GM12878 (cell line): ENCODE results near the gene CPNE6. TPM values are rescaled to one million over a fixed set of nuclear protein-coding genes. Genes with fewer than 3 reads are reported as not detected.

Experiments used
- BACH1 ChIP-seq: fragments of 450-650 bp; IDR thresholded peaks from 2 replicates; pipeline ENCODE4 v1.6.1; 2017; ENCODE audit warnings: mild to moderate bottlenecking, borderline replicate concordance
- BMI1 ChIP-seq: fragments of 450-650 bp; IDR thresholded peaks from 2 replicates; pipeline ENCODE4 v1.6.1; 2016; ENCODE audit warnings: mild to moderate bottlenecking, moderate library complexity, borderline replicate concordance
- CHD4 ChIP-seq: fragments of 200-600 bp; sonication (generic); IDR thresholded peaks from 2 replicates; pipeline ENCODE4 v1.6.1; 2016; ENCODE audit warnings: mild to moderate bottlenecking
- EGR1 ChIP-seq, 2 experiments: IDR thresholded peaks; 1 replicate in 1 of 2; 2 replicates in 1 of 2; pipeline ENCODE4 v1.6.1; 2011 to 2012; ENCODE audit warnings: low read depth in 2 of 2, low read length in 2 of 2, borderline replicate concordance in 1 of 2, mild to moderate bottlenecking in 1 of 2, moderate library complexity in 1 of 2
- FOXM1 ChIP-seq: IDR thresholded peaks from 2 replicates; pipeline ENCODE4 v1.6.1; 2012; ENCODE audit warnings: low read depth, mild to moderate bottlenecking, inconsistent platforms, low read length, moderate library complexity
- JUND ChIP-seq: IDR thresholded peaks from 2 replicates; pipeline ENCODE4 v1.6.1; 2012; ENCODE audit warnings: low read depth, mild to moderate bottlenecking, low read length, improper control_type of control experiment, moderate library complexity
- MTA2 ChIP-seq: fragments of 450-650 bp; IDR thresholded peaks from 2 replicates; pipeline ENCODE4 v1.6.1; 2016; ENCODE audit warnings: low read depth, mild to moderate bottlenecking, moderate library complexity
- MYC ChIP-seq: IDR thresholded peaks from 2 replicates; pipeline ENCODE4 v1.6.1; 2011; ENCODE audit warnings: mild to moderate bottlenecking, low read length, moderate library complexity, inconsistent platforms; ENCODE audit not compliant: insufficient read depth, insufficient replicate concordance, insufficient read length, severe bottlenecking
- NBN ChIP-seq: fragments of 450-650 bp; IDR thresholded peaks from 2 replicates; pipeline ENCODE4 v1.6.1; 2016
- NKRF ChIP-seq: fragments of 450-650 bp; conservative IDR thresholded peaks from 2 replicates; pipeline ENCODE4 v1.6.1; 2017; ENCODE audit warnings: mild to moderate bottlenecking, moderate library complexity
- NR2C2 ChIP-seq: IDR thresholded peaks from 2 replicates; pipeline ENCODE4 v1.6.1; 2011; ENCODE audit warnings: borderline replicate concordance, low read depth; ENCODE audit not compliant: control insufficient read depth, insufficient read length
- PAX5 ChIP-seq: IDR thresholded peaks from 2 replicates; pipeline ENCODE4 v1.6.1; 2011; ENCODE audit warnings: low read depth, low read length, borderline replicate concordance
- PBX3 ChIP-seq: IDR thresholded peaks from 2 replicates; pipeline ENCODE4 v1.6.1; 2011; ENCODE audit warnings: mild to moderate bottlenecking, low read depth, low read length, moderate library complexity; ENCODE audit not compliant: insufficient replicate concordance
- PKNOX1 ChIP-seq: fragments of 450-650 bp; IDR thresholded peaks from 2 replicates; pipeline ENCODE4 v1.6.1; 2016; ENCODE audit warnings: mild to moderate bottlenecking
- POU2F2 ChIP-seq: IDR thresholded peaks from 3 replicates; pipeline ENCODE4 v1.6.1; 2011; ENCODE audit warnings: low read depth, mild to moderate bottlenecking, low read length, borderline replicate concordance
- RAD51 ChIP-seq: fragments of 450-650 bp; IDR thresholded peaks from 2 replicates; pipeline ENCODE4 v1.6.1; 2016; ENCODE audit warnings: moderate library complexity, mild to moderate bottlenecking, inconsistent platforms
- SMAD1 ChIP-seq: fragments of 450-650 bp; IDR thresholded peaks from 2 replicates; pipeline ENCODE4 v1.6.1; 2018; ENCODE audit warnings: mild to moderate bottlenecking, low read depth; ENCODE audit not compliant: partially characterized antibody
- SMC3 ChIP-seq: IDR thresholded peaks from 2 replicates; pipeline ENCODE4 v1.6.1; 2011; ENCODE audit warnings: low read length, improper control_type of control experiment, borderline replicate concordance
- TARDBP ChIP-seq: IDR thresholded peaks from 2 replicates; pipeline ENCODE4 v1.6.1; 2016; ENCODE audit warnings: borderline replicate concordance
- YY1 ChIP-seq: IDR thresholded peaks from 2 replicates; pipeline ENCODE4 v1.6.1; 2011; ENCODE audit warnings: low read depth, mild to moderate bottlenecking, low read length
- ZBTB40 ChIP-seq: fragments of 450-650 bp; IDR thresholded peaks from 2 replicates; pipeline ENCODE4 v1.6.1; 2016; ENCODE audit warnings: mild to moderate bottlenecking, moderate library complexity, borderline replicate concordance
- ZNF217 ChIP-seq: fragments of 450-650 bp; IDR thresholded peaks from 2 replicates; pipeline ENCODE4 v1.6.1; 2017; ENCODE audit warnings: antibody characterized with exemption, mild to moderate bottlenecking
- polyA plus RNA-seq, 11 experiments: library from polyadenylated mRNA; depleted of rRNA in 4 of 11; unstranded in 6 of 11; stranded (reverse) in 5 of 11; fragments of >200 nt; fragmentation: Nextera tagmentation in 4 of 11; fragmentation: Illumina TruSeq in 1 of 11; extraction: Ambion mirVana in 4 of 11; extraction: Trizol in 1 of 11; gene quantifications; 1 replicate in 1 of 11; 2 replicates in 10 of 11; pipeline versions ENCODE4 v1.2.1 to v1.2.3, GENCODE V29; 2011 to 2016; ENCODE audit warnings: inconsistent platforms in 2 of 11, missing spikeins in 2 of 11, low read depth in 1 of 11
- total RNA-seq, 4 experiments: library from RNA; depleted of rRNA in 3 of 4; stranded (reverse); fragments of >200 nt in 3 of 4; fragmentation: Illumina TruSeq in 1 of 4; extraction: Trizol in 1 of 4; gene quantifications; 2 replicates each; pipeline versions ENCODE4 v1.2.1 to v1.2.3, GENCODE V29; 2013 to 2021

The CPNE6 gene
- total and polyA plus RNA-seq, 10 of the 15 experiments (the other 5 are each of a cell fraction or from before 2014, with no cell fraction given), result 0.06 to 0.43 (median 0.18) TPM; not detected in 3

GRCh38 chr14:24095271-24096068 is 24.1 kb downstream of the CPNE6 start (continued):
- no peak for TF ChIP-seq ZBTB40
- no peak for TF ChIP-seq BACH1
- TF ChIP-seq PBX3, result peak; percentile 1
- peak; percentile 13; the same call in 1 of the 2 replicates for TF ChIP-seq SMC3
- peak; percentile 99 for TF ChIP-seq RAD51
- TF ChIP-seq SMAD1, result peak; percentile 93
- 0 out of 2 replicates have a peak, but pooled peaks have one; percentile 28 for TF ChIP-seq TARDBP
- TF ChIP-seq NR2C2, result no peak
- no peak for TF ChIP-seq FOXM1
- peak; percentile 91; the same call in 2 of the 3 replicates for TF ChIP-seq POU2F2
- TF ChIP-seq YY1, result peak; percentile 55
- TF ChIP-seq CHD4, result no peak
- TF ChIP-seq BMI1, result no peak
- no peak for TF ChIP-seq MTA2
- peak; percentile 37 for TF ChIP-seq PKNOX1
- TF ChIP-seq NBN, result peak; percentile 86
- TF ChIP-seq NKRF, result peak; percentile 34; the same call in 1 of the 2 replicates
- peak; percentile 76 for TF ChIP-seq PAX5
- peak in 1 of 2 experiments; percentile 85; a peak in 2 of 3 replicates for TF ChIP-seq EGR1 (IDR thresholded peaks at IDR 0.05; ENCODE audit: borderline replicate concordance in 1 of 2, low read depth in 2 of 2, low read length in 2 of 2)
- no peak for TF ChIP-seq ZNF217
- TF ChIP-seq MYC, result peak; percentile 92
- TF ChIP-seq JUND, result no peak
